HepG2 (cell line): Measurements from ENCODE around the gene RANBP3. TPM values are rescaled to one million over a fixed set of nuclear protein-coding genes. Genes with fewer than 3 reads are reported as not detected.

Experiments
- ATF5 ChIP-seq: sonication (generic); formaldehyde crosslinking; IDR thresholded peaks from 2 replicates; pipeline ENCODE4 v1.4.0; 2020; ENCODE audit warnings: mild to moderate bottlenecking, low read depth, missing genetic modification reagents
- ATF6 ChIP-seq: sonication (generic); formaldehyde crosslinking; conservative IDR thresholded peaks from 2 replicates; pipeline ENCODE4 v1.4.0; 2020; ENCODE audit warnings: missing genetic modification reagents
- BCL6 ChIP-seq: IDR thresholded peaks from 2 replicates; pipeline ENCODE4 v1.6.1; 2016; ENCODE audit warnings: missing genetic modification reagents, missing compliant biosample characterization
- DR1 ChIP-seq: sonication (generic); formaldehyde crosslinking; IDR thresholded peaks from 2 replicates; pipeline ENCODE4 v1.8.0; 2021; ENCODE audit warnings: mild to moderate bottlenecking, missing genetic modification reagents, inconsistent platforms
- HDAC2 ChIP-seq: sonication (generic); formaldehyde crosslinking; IDR thresholded peaks from 2 replicates; pipeline ENCODE4 v1.4.0; 2020; ENCODE audit warnings: missing genetic modification reagents
- HNF1A ChIP-seq, 2 experiments: sonication (generic) in 1 of 2; formaldehyde crosslinking in 1 of 2; IDR thresholded peaks; 2 replicates each; pipeline versions ENCODE4 v1.4.0 to v1.6.1; 2016 to 2020; ENCODE audit warnings: borderline replicate concordance in 1 of 2, low read depth in 1 of 2, mild to moderate bottlenecking in 1 of 2, missing genetic modification reagents in 1 of 2
- MED1 ChIP-seq: sonication (generic); formaldehyde crosslinking; IDR thresholded peaks from 2 replicates; pipeline ENCODE4 v1.4.0; 2020; ENCODE audit warnings: missing genetic modification reagents
- SNAPC4 ChIP-seq: sonication (generic); formaldehyde crosslinking; IDR thresholded peaks from 2 replicates; pipeline ENCODE4 v1.4.0; 2020; ENCODE audit warnings: mild to moderate bottlenecking, missing genetic modification reagents
- THAP8 ChIP-seq: sonication (generic); formaldehyde crosslinking; IDR thresholded peaks from 2 replicates; pipeline ENCODE4 v1.5.1; 2020; ENCODE audit warnings: missing genetic modification reagents, mild to moderate bottlenecking, borderline replicate concordance
- ZFYVE20 ChIP-seq: sonication (generic); formaldehyde crosslinking; IDR thresholded peaks from 2 replicates; pipeline ENCODE4 v1.8.0; 2023; ENCODE audit warnings: low read depth, mild to moderate bottlenecking, moderate library complexity, missing genetic modification reagents, borderline replicate concordance
- ZNF431 ChIP-seq: sonication (generic); formaldehyde crosslinking; IDR thresholded peaks from 2 replicates; pipeline ENCODE4 v1.9.0; 2022; ENCODE audit warnings: missing genetic modification reagents, low read depth, mild to moderate bottlenecking, borderline replicate concordance
- polyA plus RNA-seq, 8 experiments: library from polyadenylated mRNA; depleted of rRNA in 3 of 8; stranded (reverse) in 7 of 8; unstranded in 1 of 8; fragments of >200 nt; fragmentation: Illumina TruSeq in 4 of 8; extraction: Trizol in 4 of 8; gene quantifications; 2 replicates each; pipeline versions ENCODE4 v1.2.1 to v1.2.3, GENCODE V29; 2011 to 2016; ENCODE audit warnings: low read depth in 4 of 8, missing spikeins in 1 of 8, mixed read lengths in 1 of 8; ENCODE audit not compliant: insufficient read depth in 1 of 8
- total RNA-seq, 5 experiments: library from RNA; depleted of rRNA; stranded (reverse); fragments of >200 nt; fragmentation: Illumina TruSeq; extraction: Trizol; gene quantifications; 2 replicates each; pipeline ENCODE4 v1.2.3, GENCODE V29; 2016; ENCODE audit warnings: low read depth in 1 of 5

The RANBP3 gene
- total and polyA plus RNA-seq, 2 of the 13 experiments (the other 11 are each of a cell fraction or from before 2014, with no cell fraction given): 39.5 to 149 TPM

- TF ChIP-seq SNAPC4: no peak
- TF ChIP-seq BCL6 (CRISPR knock-in tag): no peak
- TF ChIP-seq THAP8 (CRISPR knock-in tag): no peak
- no peak for TF ChIP-seq ZFYVE20 (CRISPR knock-in tag)
- TF ChIP-seq HNF1A (IDR thresholded peaks at IDR 0.05; ENCODE audit: low read depth): no peak
- TF ChIP-seq HNF1A (CRISPR knock-in tag; IDR thresholded peaks at IDR 0.05; ENCODE audit: borderline replicate concordance): no peak
- TF ChIP-seq DR1 (CRISPR knock-in tag): no peak
- TF ChIP-seq HDAC2 (CRISPR knock-in tag): no peak
- no peak for TF ChIP-seq ATF6 (CRISPR knock-in tag)
- TF ChIP-seq MED1 (CRISPR knock-in tag): no peak
- TF ChIP-seq ATF5 (CRISPR knock-in tag): no peak
- no peak for TF ChIP-seq ZNF431 (CRISPR knock-in tag)
Observed at GRCh38 chr19:5914946-5915781, 62.8 kb downstream of the RANBP3 start (continued).
